Measurements from ENCODE around the gene RASL10A.

Gene RASL10A

GRCh38 chr22:29339381-29340235 lies 24.1 kb upstream of the RASL10A start:
- no peak for DNase-seq (ENCODE audit: low read depth in 2 of 2, low spot score in 1 of 2)

- no peak for DNase-seq (ENCODE audit: low read depth in 2 of 2, low spot score in 1 of 2)
These were observed 22.9 kb upstream of the RASL10A start for GRCh38 chr22:29338398-29338797.

GRCh38 chr22:29337631-29338284 lies 22.3 kb upstream of the RASL10A start:
- no peak for DNase-seq (ENCODE audit: low read depth in 2 of 2, low spot score in 1 of 2)

- DNase-seq (ENCODE audit: low read depth in 2 of 2, low spot score in 1 of 2), result no peak
These were observed 21.4 kb upstream of the RASL10A start for GRCh38 chr22:29336751-29337490.

GRCh38 chr22:29335656-29336055 lies 20.2 kb upstream of the RASL10A start:
- DNase-seq (ENCODE audit: low read depth in 2 of 2, low spot score in 1 of 2), result no peak

GRCh38 chr22:29334696-29335344 lies 19.3 kb upstream of the RASL10A start:
- DNase-seq (ENCODE audit: low read depth in 2 of 2, low spot score in 1 of 2), result no peak

GRCh38 chr22:29334148-29334547 lies 18.7 kb upstream of the RASL10A start:
- no peak for DNase-seq (ENCODE audit: low read depth in 2 of 2, low spot score in 1 of 2)

GRCh38 chr22:29332886-29333496 lies 17.5 kb upstream of the RASL10A start:
- DNase-seq (ENCODE audit: low read depth in 2 of 2, low spot score in 1 of 2), result no peak

- no peak for DNase-seq (ENCODE audit: low read depth in 2 of 2, low spot score in 1 of 2)
These were observed 16.3 kb upstream of the RASL10A start for GRCh38 chr22:29331658-29332300.

GRCh38 chr22:29331213-29331612 lies 15.7 kb upstream of the RASL10A start:
- no peak for DNase-seq (ENCODE audit: low read depth in 2 of 2, low spot score in 1 of 2)

GRCh38 chr22:29330753-29331152 lies 15.3 kb upstream of the RASL10A start:
- DNase-seq (ENCODE audit: low read depth in 2 of 2, low spot score in 1 of 2), result no peak

- DNase-seq (ENCODE audit: low read depth in 2 of 2, low spot score in 1 of 2), result no peak
These were observed 14.8 kb upstream of the RASL10A start for GRCh38 chr22:29330291-29330690.

GRCh38 chr22:29329581-29329980 lies 14.1 kb upstream of the RASL10A start:
- DNase-seq (ENCODE audit: low read depth in 2 of 2, low spot score in 1 of 2), result no peak

GRCh38 chr22:29328566-29329500 lies 13.3 kb upstream of the RASL10A start:
- DNase-seq (ENCODE audit: low read depth in 2 of 2, low spot score in 1 of 2), result no peak

GRCh38 chr22:29328055-29328454 lies 12.6 kb upstream of the RASL10A start:
- DNase-seq (ENCODE audit: low read depth in 2 of 2, low spot score in 1 of 2), result no peak

- DNase-seq (ENCODE audit: low read depth in 2 of 2, low spot score in 1 of 2), result no peak
These were observed 11.7 kb upstream of the RASL10A start for GRCh38 chr22:29327089-29327764.

GRCh38 chr22:29326481-29326880 lies 11.0 kb upstream of the RASL10A start:
- no peak for DNase-seq (ENCODE audit: low read depth in 2 of 2, low spot score in 1 of 2)

GRCh38 chr22:29325785-29326315 lies 10.4 kb upstream of the RASL10A start:
- DNase-seq (ENCODE audit: low read depth in 2 of 2, low spot score in 1 of 2), result no peak

- no peak for DNase-seq (ENCODE audit: low read depth in 2 of 2, low spot score in 1 of 2)
These were observed 9.9 kb upstream of the RASL10A start for GRCh38 chr22:29325356-29325755.
